Right renal cortex interstitium (tissue), 3 donors: ENCODE measurements around the gene EPHA6. TPM values are rescaled to one million over a fixed set of nuclear protein-coding genes. Genes with fewer than 3 reads are reported as not detected.

Experiments used
- DNase-seq, 3 donors: peaks; one replicate each; pipeline ENCODE4 v3.0.0-alpha.2; 2013; ENCODE audit warnings: low read depth in 3 of 3, low spot score in 2 of 3
- polyA plus RNA-seq, 3 donors: library from polyadenylated mRNA; unstranded; fragments of 120-200 nt; gene quantifications; one replicate each; pipeline ENCODE4 v1.2.1, GENCODE V29; 2013; ENCODE audit not compliant: insufficient read length in 3 of 3

Gene EPHA6
- polyA plus RNA-seq, 3 donors = 0.85 to 1.0 (median 0.92) TPM

GRCh38 chr3:97131476-97131875 is 317.1 kb downstream of the EPHA6 start:
- no peak for DNase-seq

- no peak for DNase-seq
Observed at GRCh38 chr3:97138914-97139541, 324.6 kb downstream of the EPHA6 start.

- DNase-seq = no peak
Observed at GRCh38 chr3:97148931-97149330, 334.5 kb downstream of the EPHA6 start.

GRCh38 chr3:97161169-97161568 is 346.8 kb downstream of the EPHA6 start:
- DNase-seq = no peak

- DNase-seq = no peak
Observed at GRCh38 chr3:97177242-97177641, 362.8 kb downstream of the EPHA6 start.

- no peak for DNase-seq
Observed at GRCh38 chr3:97181704-97182103, 367.3 kb downstream of the EPHA6 start.

- DNase-seq = no peak
Observed at GRCh38 chr3:97187771-97188170, 373.4 kb downstream of the EPHA6 start.

GRCh38 chr3:97189835-97190234 is 375.4 kb downstream of the EPHA6 start:
- DNase-seq = no peak

- no peak for DNase-seq
Observed at GRCh38 chr3:97197083-97197482, 382.7 kb downstream of the EPHA6 start.

GRCh38 chr3:97197830-97198229 is 383.4 kb downstream of the EPHA6 start:
- DNase-seq = no peak

- DNase-seq = no peak
Observed at GRCh38 chr3:97200387-97200786, 386.0 kb downstream of the EPHA6 start.

- DNase-seq = no peak
Observed at GRCh38 chr3:97201814-97202213, 387.4 kb downstream of the EPHA6 start.

GRCh38 chr3:97228966-97229365 is 414.6 kb downstream of the EPHA6 start:
- no peak for DNase-seq

- DNase-seq = no peak
Observed at GRCh38 chr3:97230486-97230885, 416.1 kb downstream of the EPHA6 start.

GRCh38 chr3:97232393-97233034 is 418.1 kb downstream of the EPHA6 start:
- peak; percentile 2 to 12 (median 7) for DNase-seq

- DNase-seq = no peak
Observed at GRCh38 chr3:97235179-97235578, 420.8 kb downstream of the EPHA6 start.

- no peak for DNase-seq
Observed at GRCh38 chr3:97235611-97236315, 421.4 kb downstream of the EPHA6 start.

GRCh38 chr3:97241417-97241816 is 427.0 kb downstream of the EPHA6 start:
- DNase-seq = no peak

- no peak for DNase-seq
Observed at GRCh38 chr3:97245201-97245910, 431.0 kb downstream of the EPHA6 start.

- no peak for DNase-seq
Observed at GRCh38 chr3:97256060-97256459, 441.7 kb downstream of the EPHA6 start.

GRCh38 chr3:97257942-97258697 is 443.7 kb downstream of the EPHA6 start:
- DNase-seq = no peak
